Measurements from ENCODE around the gene SLX9.

Gene SLX9

GRCh38 chr21:44931501-44932407 is 8.1 kb upstream of the SLX9 start:
- DNase-seq, result no peak

GRCh38 chr21:44932408-44933181 is 7.2 kb upstream of the SLX9 start:
- DNase-seq, result no peak

- no peak for DNase-seq
These were observed 6.5 kb upstream of the SLX9 start for GRCh38 chr21:44933199-44933917.

GRCh38 chr21:44933918-44934260 is 5.9 kb upstream of the SLX9 start:
- no peak for DNase-seq

- no peak for DNase-seq
These were observed 5.6 kb upstream of the SLX9 start for GRCh38 chr21:44934276-44934675.

GRCh38 chr21:44934797-44935532 is 4.9 kb upstream of the SLX9 start:
- no peak for DNase-seq

GRCh38 chr21:44935533-44935927 is 4.3 kb upstream of the SLX9 start:
- no peak for DNase-seq

- DNase-seq, result no peak
These were observed 877 bp upstream of the SLX9 start for GRCh38 chr21:44938772-44939531.

GRCh38 chr21:44940116-44940631 is 345 bp downstream of the SLX9 start:
- DNase-seq, result no peak

- no peak for DNase-seq
These were observed 1.7 kb downstream of the SLX9 start for GRCh38 chr21:44941567-44941966.

GRCh38 chr21:44942566-44942965 is 2.7 kb downstream of the SLX9 start:
- no peak for DNase-seq

- DNase-seq, result no peak
These were observed 3.3 kb downstream of the SLX9 start for GRCh38 chr21:44943005-44943685.

- DNase-seq, result no peak
These were observed 4.1 kb downstream of the SLX9 start for GRCh38 chr21:44943686-44944550.

GRCh38 chr21:44944596-44944995 is 4.8 kb downstream of the SLX9 start:
- DNase-seq, result no peak

- no peak for DNase-seq
These were observed 6.6 kb downstream of the SLX9 start for GRCh38 chr21:44946254-44947041.

GRCh38 chr21:44947111-44947929 is 7.5 kb downstream of the SLX9 start:
- no peak for DNase-seq

- DNase-seq, result no peak
These were observed 8.1 kb downstream of the SLX9 start for GRCh38 chr21:44947930-44948331.

- no peak for DNase-seq
These were observed 8.7 kb downstream of the SLX9 start for GRCh38 chr21:44948426-44949120.
